Small intestine (tissue), 7 donors: Measurements from ENCODE around the gene DHODH. TPM values are rescaled to one million over a fixed set of nuclear protein-coding genes. Genes with fewer than 3 reads are reported as not detected.

ENCODE experiments used
- DNase-seq, 2 donors: peaks; one replicate each; pipeline versions ENCODE4 v3.0.0 to v3.0.0-alpha.2; 2013
- FAIRE-seq: peaks from 2 replicates; lab custom pipeline; 2012; peaks lifted over from hg19 to GRCh38; lab: Jason Lieb, UNC
- H3K27ac ChIP-seq, 3 donors: one replicate each; pipeline ENCODE4 v1.5.1; 2013; ENCODE audit warnings: low read length in 2 of 3, mild to moderate bottlenecking in 2 of 3, control low read depth in 1 of 3, inconsistent platforms in 1 of 3, low read depth in 1 of 3, moderate library complexity in 1 of 3
- H3K27me3 ChIP-seq, 3 donors: one replicate each; pipeline ENCODE4 v1.6.1; 2013; ENCODE audit warnings: low read length in 3 of 3, inconsistent platforms in 1 of 3; ENCODE audit not compliant: control insufficient read depth in 3 of 3, insufficient read depth in 3 of 3
- H3K36me3 ChIP-seq, 3 donors: one replicate each; pipeline ENCODE4 v1.6.1; 2013; ENCODE audit warnings: low read length in 3 of 3, inconsistent platforms in 1 of 3, low read depth in 1 of 3, mild to moderate bottlenecking in 1 of 3, moderate library complexity in 1 of 3; ENCODE audit not compliant: control insufficient read depth in 3 of 3, insufficient read depth in 2 of 3
- H3K4me1 ChIP-seq, 3 donors: one replicate each; pipeline ENCODE4 v1.6.1; 2013; ENCODE audit warnings: low read length in 2 of 3, inconsistent platforms in 1 of 3, low read depth in 1 of 3, mild to moderate bottlenecking in 1 of 3, moderate library complexity in 1 of 3; ENCODE audit not compliant: control insufficient read depth in 3 of 3, insufficient read depth in 2 of 3
- H3K4me3 ChIP-seq, 3 donors: one replicate each; pipeline ENCODE4 v1.5.1; 2013; ENCODE audit warnings: low read length in 3 of 3, control low read depth in 1 of 3, inconsistent platforms in 1 of 3, low read depth in 1 of 3, mild to moderate bottlenecking in 1 of 3, moderate library complexity in 1 of 3
- H3K9me3 ChIP-seq, 2 donors: one replicate each; pipeline ENCODE4 v1.6.1; 2013; ENCODE audit warnings: low read depth in 1 of 2, low read length in 1 of 2; ENCODE audit not compliant: control insufficient read depth in 2 of 2, insufficient read depth in 1 of 2
- WGBS, 3 donors: extraction: QIAGEN DNeasy Blood & Tissue Kit; methylation state at CpG; one replicate each; pipeline ENCODE4 v1.1.7; 2013; 5-methylcytosine and 5-hydroxymethylcytosine counted together
- polyA plus RNA-seq, 4 donors: library from polyadenylated mRNA; stranded (reverse) in 3 of 4; unstranded in 1 of 4; fragments of 200-250 nt in 3 of 4; fragments of 120-200 nt in 1 of 4; gene quantifications; one replicate each; pipeline versions ENCODE4 v1.2.1 to v1.2.3, GENCODE V29; 2013
- donor health status: healthy with polysubstance abuse.
- donor health status: control.
- donor health status: control.
- donor health status: Bipolar disorder and iron deficiency.
- donor health status: healthy.

The DHODH gene
- polyA plus RNA-seq, 4 donors, result 1.1 to 8.3 (median 5.1) TPM

DNA sequence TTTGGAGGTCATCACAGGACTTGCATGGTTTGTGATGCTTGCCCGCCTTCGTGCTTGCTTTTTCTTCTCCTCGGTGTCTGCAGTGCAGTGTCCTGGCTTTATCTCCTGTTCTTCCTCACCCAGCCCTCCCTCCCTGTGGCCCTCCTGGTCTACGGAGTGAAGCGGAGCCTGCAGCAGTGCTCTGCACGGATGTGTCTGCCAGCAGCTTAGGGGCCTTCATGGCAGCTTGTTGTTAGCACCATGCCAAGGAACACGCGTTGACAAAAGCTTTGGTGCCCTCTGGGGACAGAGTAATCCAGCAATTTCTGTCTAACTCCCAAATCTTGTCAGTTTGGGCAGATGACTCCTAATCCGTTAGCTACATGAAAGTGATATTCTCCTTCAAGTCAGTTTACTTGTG is 9.9 kb downstream of the DHODH start:
- Histone ChIP-seq H3K4me3 (no peak overlapping the region), H3K9me3 (no peaks in the 10 kb centered on the region), H3K4me1 (peaks cover 0 to 5% (median 0%) of the 10 kb centered on the region in 3 donors), H3K36me3 (peaks cover 0 to 69% (median 2%) of the 10 kb centered on the region in 3 donors), H3K27ac (no peak overlapping the region), H3K27me3 (no peaks in the 10 kb centered on the region)
- no peak for DNase-seq
- WGBS, 3 donors, result 92 to 93% (median 93%) methylated on average over 9 of the region's 9 CpGs
- no peak for FAIRE-seq

DNA sequence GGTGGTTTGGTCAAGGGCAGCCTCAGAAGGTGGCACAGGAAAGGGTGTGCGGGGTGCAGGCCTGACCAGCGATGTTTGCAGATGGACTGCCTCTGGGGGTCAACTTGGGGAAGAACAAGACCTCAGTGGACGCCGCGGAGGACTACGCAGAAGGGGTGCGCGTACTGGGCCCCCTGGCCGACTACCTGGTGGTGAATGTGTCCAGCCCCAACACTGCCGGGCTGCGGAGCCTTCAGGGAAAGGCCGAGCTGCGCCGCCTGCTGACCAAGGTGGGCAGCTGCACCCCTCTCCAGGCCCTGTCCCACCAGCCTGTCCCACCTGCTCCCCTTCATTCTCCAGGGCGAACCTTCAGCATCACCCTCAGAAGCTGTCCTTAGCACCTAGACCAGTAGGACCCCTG is 12.5 kb downstream of the DHODH start:
- no peak for FAIRE-seq
- DNase-seq, result no peak
- no peaks in the 10 kb centered on the region for H3K27me3 ChIP-seq
- no peak overlapping the region for H3K27ac ChIP-seq
- no peaks in the 10 kb centered on the region for H3K4me1 ChIP-seq
- peaks cover 2 to 68% (median 4%) of the 10 kb centered on the region in 3 donors for H3K36me3 ChIP-seq
- H3K9me3 ChIP-seq, result no peaks in the 10 kb centered on the region
- WGBS, 3 donors, result 88 to 93% (median 92%) methylated on average over 10 to 15 of the region's 15 CpGs
- no peak overlapping the region for H3K4me3 ChIP-seq

DNA sequence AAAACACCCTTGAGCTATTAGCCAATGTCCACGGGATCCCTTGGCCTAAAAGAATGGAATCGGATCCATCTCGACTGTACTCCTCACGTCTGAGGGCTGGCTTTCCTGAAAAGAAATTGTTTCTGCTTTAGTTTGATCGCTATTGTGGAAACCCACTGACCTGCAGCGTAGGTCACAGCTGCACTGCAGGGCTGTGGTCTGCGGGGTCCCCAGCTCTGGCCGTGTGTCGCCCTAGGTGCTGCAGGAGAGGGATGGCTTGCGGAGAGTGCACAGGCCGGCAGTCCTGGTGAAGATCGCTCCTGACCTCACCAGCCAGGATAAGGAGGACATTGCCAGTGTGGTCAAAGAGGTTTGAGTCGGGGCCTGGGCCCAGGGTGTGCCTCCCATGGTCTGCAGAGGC is 13.6 kb downstream of the DHODH start:
- H3K9me3 ChIP-seq, result no peaks in the 10 kb centered on the region
- H3K36me3 ChIP-seq, result peaks cover 2 to 61% (median 4%) of the 10 kb centered on the region in 3 donors
- 94 to 96% (median 95%) methylated on average over 13 of the region's 13 CpGs for WGBS, 3 donors
- FAIRE-seq, result no peak
- no peaks in the 10 kb centered on the region for H3K4me1 ChIP-seq
- H3K4me3 ChIP-seq, result no peak overlapping the region
- no peak overlapping the region for H3K27ac ChIP-seq
- DNase-seq, result no peak
- H3K27me3 ChIP-seq, result no peaks in the 10 kb centered on the region

DNA sequence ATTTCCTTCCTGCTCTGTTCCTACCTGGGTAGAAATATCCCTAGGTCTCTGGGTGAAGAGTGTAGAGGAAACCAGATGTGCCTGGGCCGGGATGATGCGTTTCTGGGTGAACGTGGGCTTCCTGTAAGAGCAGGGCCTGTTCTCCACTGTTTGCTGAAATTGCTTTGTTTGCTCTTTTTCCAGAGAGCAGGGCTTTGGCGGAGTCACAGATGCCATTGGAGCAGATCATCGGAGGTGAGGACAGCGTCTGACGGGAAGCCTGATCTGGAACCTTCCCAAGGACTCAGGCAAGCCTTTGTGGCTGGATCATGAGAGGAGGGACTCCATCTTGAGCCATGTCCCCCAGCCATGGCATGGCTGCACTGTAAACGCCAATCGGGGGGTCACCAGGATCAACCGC is 15.4 kb downstream of the DHODH start:
- H3K4me1 ChIP-seq, result no peaks in the 10 kb centered on the region
- 90 to 93% (median 92%) methylated on average over 10 of the region's 10 CpGs for WGBS, 3 donors
- no peak overlapping the region for H3K4me3 ChIP-seq
- FAIRE-seq (no peak), DNase-seq (no peak)
- no peaks in the 10 kb centered on the region for H3K9me3 ChIP-seq
- H3K36me3 ChIP-seq, result peaks cover 2 to 57% (median 4%) of the 10 kb centered on the region in 3 donors
- H3K27ac ChIP-seq, result no peak overlapping the region
- no peaks in the 10 kb centered on the region for H3K27me3 ChIP-seq

DNA sequence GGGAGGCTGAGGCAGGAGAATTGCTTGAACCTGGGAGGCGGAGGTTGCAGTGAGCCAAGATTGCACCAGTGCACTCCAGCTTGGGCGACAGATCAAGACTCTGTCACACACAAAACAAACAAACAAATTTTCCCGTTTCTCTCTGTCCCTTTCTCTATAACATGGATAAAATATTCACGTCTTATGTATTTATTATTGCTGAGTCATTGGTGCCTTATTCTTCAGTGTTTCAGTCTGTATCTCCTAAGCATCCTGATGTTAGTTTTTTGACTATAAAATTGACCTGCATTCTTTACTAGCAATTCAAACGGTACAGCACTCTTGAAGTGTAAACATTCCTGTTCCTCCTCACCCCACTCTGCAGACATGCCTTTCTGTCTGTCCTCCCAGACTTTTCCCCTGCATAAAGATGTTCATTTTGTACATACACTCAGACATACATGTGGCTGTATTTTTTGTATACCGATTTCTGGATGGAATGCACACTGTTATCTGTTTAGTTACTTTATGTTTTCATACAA is 16.4 kb downstream of the DHODH start:
- Histone ChIP-seq H3K36me3 (peaks cover 2 to 57% (median 4%) of the 10 kb centered on the region in 3 donors), H3K9me3 (no peaks in the 10 kb centered on the region), H3K4me1 (no peaks in the 10 kb centered on the region), H3K27me3 (no peaks in the 10 kb centered on the region), H3K4me3 (no peak overlapping the region), H3K27ac (no peak overlapping the region)
- FAIRE-seq (no peak), DNase-seq (no peak)
- 70 to 77% (median 75%) methylated on average over 6 of the region's 6 CpGs for WGBS, 3 donors

DNA sequence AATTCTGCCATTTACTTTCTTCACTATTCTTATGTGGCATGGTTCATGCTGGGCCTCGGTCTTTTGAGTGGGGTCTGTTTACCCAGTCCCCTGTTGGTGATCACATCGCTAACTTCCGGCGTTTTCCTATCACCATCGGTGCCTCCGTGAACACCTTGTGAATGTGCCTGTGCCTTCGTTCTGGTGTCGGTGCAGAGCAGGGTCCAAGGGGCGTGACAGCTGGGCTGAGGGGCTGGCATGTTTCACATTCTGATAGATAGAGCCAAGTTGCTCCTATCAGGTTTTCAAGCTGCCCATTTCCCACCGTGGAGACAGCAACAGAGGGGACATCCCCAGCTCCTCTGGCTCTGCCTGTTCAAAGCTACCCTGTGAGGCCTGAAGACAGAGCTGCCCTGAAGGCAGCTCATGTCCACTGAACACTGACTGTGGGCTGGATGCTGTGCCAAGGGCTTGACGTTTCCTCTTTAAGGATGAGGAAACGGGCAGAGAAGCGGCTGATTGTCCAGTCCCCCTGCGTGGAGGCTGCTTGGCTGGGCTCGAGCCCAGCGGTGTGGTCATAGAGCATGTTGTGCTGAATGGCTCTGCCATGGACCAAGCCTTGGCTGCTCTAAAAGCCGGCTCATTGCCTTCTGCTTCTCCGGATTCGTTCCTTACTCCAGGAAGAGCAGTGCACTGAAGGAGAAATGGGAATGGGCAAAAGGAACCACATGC is 17.0 kb downstream of the DHODH start:
- DNase-seq (no peak), FAIRE-seq (no peak)
- H3K9me3 ChIP-seq, result no peaks in the 10 kb centered on the region
- no peak overlapping the region for H3K4me3 ChIP-seq
- 88 to 92% (median 89%) methylated on average over 19 of the region's 19 CpGs for WGBS, 3 donors
- H3K27ac ChIP-seq, result no peak overlapping the region
- H3K27me3 ChIP-seq, result no peaks in the 10 kb centered on the region
- no peaks in the 10 kb centered on the region for H3K4me1 ChIP-seq
- H3K36me3 ChIP-seq, result peaks cover 2 to 54% (median 4%) of the 10 kb centered on the region in 3 donors

DNA sequence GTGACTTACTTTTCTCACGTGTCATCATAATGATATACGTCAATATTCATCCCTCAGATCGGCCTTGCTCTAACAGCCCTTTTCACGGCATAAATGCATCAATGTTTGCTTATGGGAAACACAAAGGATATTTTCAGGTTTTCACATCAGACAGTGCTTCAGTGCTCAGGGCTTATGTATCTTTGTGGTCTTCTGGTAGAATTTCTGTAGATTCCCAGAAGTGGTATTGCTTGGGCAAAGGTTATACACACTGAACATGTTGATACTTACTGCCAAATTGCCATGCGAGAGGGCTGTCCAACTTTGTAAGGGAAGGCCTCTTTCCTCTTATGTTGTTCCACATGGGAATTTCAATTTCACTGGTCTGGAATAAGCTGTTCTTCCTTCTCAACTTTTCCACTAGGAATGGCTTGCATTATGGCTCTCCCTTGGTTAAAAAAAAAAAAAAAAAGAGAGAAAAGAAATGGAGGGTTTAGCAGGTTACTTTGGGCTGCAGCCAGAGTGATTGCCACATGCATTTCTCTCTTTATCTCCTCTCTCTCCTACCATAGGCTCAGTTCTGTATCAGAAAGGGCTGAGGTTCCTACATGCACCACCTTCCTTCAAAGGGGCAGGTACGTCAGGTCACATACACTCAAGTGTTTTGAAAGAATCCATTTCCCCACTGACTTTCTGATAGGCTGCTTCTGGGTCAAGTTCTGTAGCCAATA is 19.3 kb downstream of the DHODH start:
- Histone ChIP-seq H3K27ac (no peak overlapping the region), H3K4me1 (no peaks in the 10 kb centered on the region), H3K27me3 (no peaks in the 10 kb centered on the region), H3K4me3 (no peak overlapping the region), H3K9me3 (no peaks in the 10 kb centered on the region), H3K36me3 (peaks cover 2 to 32% (median 4%) of the 10 kb centered on the region in 3 donors)
- FAIRE-seq (no peak), DNase-seq (no peak)
- 89 to 94% (median 94%) methylated on average over 6 of the region's 6 CpGs for WGBS, 3 donors

DNA sequence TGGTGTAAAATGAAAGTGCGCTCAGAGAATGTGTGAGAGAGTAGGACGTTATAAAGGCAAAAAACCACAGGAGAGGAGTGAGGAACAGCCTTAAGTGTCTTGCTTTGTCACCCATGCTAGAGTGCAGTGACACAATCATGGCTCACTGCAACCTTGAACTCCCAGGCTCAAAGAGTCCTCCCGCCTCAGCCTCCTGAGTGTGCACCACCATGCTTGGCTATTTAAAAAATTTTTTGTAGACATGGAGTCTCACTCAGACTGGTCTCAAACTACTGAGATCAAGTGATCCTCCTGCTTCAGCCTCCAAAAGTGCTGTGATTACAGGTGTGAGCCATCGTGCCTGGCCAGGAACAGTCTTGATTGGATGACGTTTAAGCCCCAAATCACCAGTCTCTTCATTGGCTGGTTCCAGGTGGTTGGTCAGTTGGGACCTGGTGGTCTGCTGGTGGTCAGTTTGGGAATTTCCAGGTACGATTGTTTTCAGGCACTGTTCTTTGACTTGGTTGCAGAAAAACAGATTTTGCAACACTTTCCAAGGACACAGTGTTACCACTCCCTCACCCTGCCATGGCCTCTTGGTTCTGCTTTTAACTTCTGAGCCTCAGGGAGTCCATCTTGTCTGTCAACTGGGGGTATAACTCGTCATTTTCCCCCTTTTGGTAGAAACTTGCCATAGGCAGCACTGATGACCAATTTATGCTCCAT is 21.2 kb downstream of the DHODH start:
- peaks cover 0 to 17% (median 0%) of the 10 kb centered on the region in 3 donors for H3K36me3 ChIP-seq
- DNase-seq, result no peak
- WGBS, 3 donors, result 87 to 89% (median 89%) methylated on average over 7 of the region's 7 CpGs
- no peak overlapping the region for H3K4me3 ChIP-seq
- no peaks in the 10 kb centered on the region for H3K4me1 ChIP-seq
- no peak for FAIRE-seq
- H3K27ac ChIP-seq, result no peak overlapping the region
- H3K9me3 ChIP-seq, result no peaks in the 10 kb centered on the region
- H3K27me3 ChIP-seq, result no peaks in the 10 kb centered on the region
